NT2/D1 (cell line): ENCODE measurements around the gene SRGAP1.
A peak's percentile ranks its signal among the peaks of the same experiment; 100 is the strongest.

ENCODE experiments used
- DNase-seq: peaks from one replicate; pipeline ENCODE4 v3.0.0-alpha.2; 2011; ENCODE audit warnings: low read depth, low spot score
- H3K27me3 ChIP-seq: 2 replicates; pipeline ENCODE4 v1.6.0; 2011; ENCODE audit warnings: mild to moderate bottlenecking; ENCODE audit not compliant: insufficient read length, insufficient read depth
- H3K36me3 ChIP-seq: 2 replicates; pipeline ENCODE4 v1.6.1; 2011; ENCODE audit warnings: mild to moderate bottlenecking, low read length, mixed read lengths; ENCODE audit not compliant: insufficient read depth, insufficient read length
- H3K4me1 ChIP-seq: 2 replicates; pipeline ENCODE4 v1.5.1; 2011; ENCODE audit not compliant: insufficient read depth, insufficient read length
- H3K4me3 ChIP-seq: 2 replicates; pipeline ENCODE4 v1.5.1; 2011; ENCODE audit warnings: low read depth; ENCODE audit not compliant: insufficient read length
- H3K9ac ChIP-seq: 2 replicates; pipeline ENCODE4 v1.6.0; 2011; ENCODE audit warnings: low read depth; ENCODE audit not compliant: insufficient read length
- H3K9me3 ChIP-seq: 2 replicates; pipeline ENCODE4 v1.5.1; 2011; ENCODE audit warnings: mild to moderate bottlenecking, low read length; ENCODE audit not compliant: insufficient read depth
- SUZ12 ChIP-seq: IDR thresholded peaks from 2 replicates; pipeline ENCODE4 v1.6.1; 2011; ENCODE audit not compliant: insufficient read length, insufficient read depth; ENCODE audit errors: extremely low read depth
- YY1 ChIP-seq: IDR thresholded peaks from 2 replicates; pipeline ENCODE4 v1.6.1; 2011; ENCODE audit not compliant: insufficient read length, insufficient read depth
- ZNF274 ChIP-seq: IDR thresholded peaks from 2 replicates; pipeline ENCODE4 v1.6.1; 2011; ENCODE audit warnings: mild to moderate bottlenecking, low read depth, low read length

SRGAP1 gene

GRCh38 chr12:63820427-63820826 is 24.1 kb upstream of the SRGAP1 start:
- no peak for TF ChIP-seq YY1
- no peak for TF ChIP-seq ZNF274
- no peak for TF ChIP-seq SUZ12
- no peak for DNase-seq
- no peaks in the 10 kb centered on the region for H3K36me3 ChIP-seq
- H3K9me3 ChIP-seq, result peaks cover 4% of the 10 kb centered on the region; the same call in 1 of the 2 replicates
- H3K27me3 ChIP-seq, result no peaks in the 10 kb centered on the region
- no peaks in the 10 kb centered on the region for H3K4me1 ChIP-seq
- H3K9ac ChIP-seq, result no peak overlapping the region
- no peak overlapping the region for H3K4me3 ChIP-seq

GRCh38 chr12:63821781-63822251 is 22.7 kb upstream of the SRGAP1 start:
- Histone ChIP-seq H3K27me3 (no peaks in the 10 kb centered on the region), H3K9me3 (peaks cover 4% of the 10 kb centered on the region; the same call in 1 of the 2 replicates), H3K4me1 (no peaks in the 10 kb centered on the region), H3K4me3 (no peak overlapping the region), H3K9ac (no peak overlapping the region), H3K36me3 (no peaks in the 10 kb centered on the region)
- TF ChIP-seq SUZ12 (no peak), ZNF274 (no peak), YY1 (no peak)
- no peak for DNase-seq

GRCh38 chr12:63822352-63822751 is 22.1 kb upstream of the SRGAP1 start:
- Histone ChIP-seq H3K4me1 (no peaks in the 10 kb centered on the region), H3K9ac (no peak overlapping the region), H3K4me3 (no peak overlapping the region), H3K27me3 (no peaks in the 10 kb centered on the region), H3K9me3 (peaks cover 4% of the 10 kb centered on the region; the same call in 1 of the 2 replicates), H3K36me3 (no peaks in the 10 kb centered on the region)
- DNase-seq, result no peak
- no peak for TF ChIP-seq SUZ12
- TF ChIP-seq YY1, result no peak
- TF ChIP-seq ZNF274, result no peak

GRCh38 chr12:63823040-63823439 is 21.5 kb upstream of the SRGAP1 start:
- DNase-seq, result no peak
- Histone ChIP-seq H3K9me3 (0 out of 2 replicates have a peak, but pooled peaks cover 4% of the 10 kb centered on the region), H3K9ac (no peak overlapping the region), H3K4me3 (no peak overlapping the region), H3K4me1 (no peaks in the 10 kb centered on the region), H3K27me3 (no peaks in the 10 kb centered on the region), H3K36me3 (no peaks in the 10 kb centered on the region)
- TF ChIP-seq YY1, result no peak
- TF ChIP-seq ZNF274, result no peak
- no peak for TF ChIP-seq SUZ12

- H3K27me3 ChIP-seq, result no peaks in the 10 kb centered on the region
- peaks cover 15% of the 10 kb centered on the region for H3K9me3 ChIP-seq
- no peaks in the 10 kb centered on the region for H3K36me3 ChIP-seq
- DNase-seq, result peak; percentile 48
- H3K9ac ChIP-seq, result no peak overlapping the region
- H3K4me1 ChIP-seq, result no peaks in the 10 kb centered on the region
- no peak overlapping the region for H3K4me3 ChIP-seq
- TF ChIP-seq SUZ12 (no peak), YY1 (no peak), ZNF274 (no peak)
These were observed 18.4 kb upstream of the SRGAP1 start for GRCh38 chr12:63826006-63826585.

GRCh38 chr12:63828867-63829266 is 15.6 kb upstream of the SRGAP1 start:
- no peak for DNase-seq
- H3K4me3 ChIP-seq, result no peak overlapping the region
- no peak overlapping the region for H3K9ac ChIP-seq
- H3K9me3 ChIP-seq, result peaks cover 15% of the 10 kb centered on the region
- H3K4me1 ChIP-seq, result no peaks in the 10 kb centered on the region
- no peaks in the 10 kb centered on the region for H3K36me3 ChIP-seq
- TF ChIP-seq YY1, result no peak
- TF ChIP-seq SUZ12, result no peak
- H3K27me3 ChIP-seq, result no peaks in the 10 kb centered on the region

GRCh38 chr12:63836046-63836445 is 8.5 kb upstream of the SRGAP1 start:
- no peaks in the 10 kb centered on the region for H3K27me3 ChIP-seq
- no peaks in the 10 kb centered on the region for H3K4me1 ChIP-seq
- no peak overlapping the region for H3K9ac ChIP-seq
- no peak overlapping the region for H3K4me3 ChIP-seq
- no peaks in the 10 kb centered on the region for H3K9me3 ChIP-seq
- no peak for DNase-seq
- H3K36me3 ChIP-seq, result no peaks in the 10 kb centered on the region
- TF ChIP-seq YY1 (no peak), SUZ12 (no peak), ZNF274 (no peak)
